ENCODE data around the gene IDI1.
"Not testable (repeated sequence)": the region's sequence is repeated elsewhere in the genome, so short reads cannot be mapped to it uniquely, and the experiment has no call there.

Gene IDI1

GRCh38 chr10:1040133-1040532, 8.8 kb downstream of the IDI1 start:
- Histone ChIP-seq H3K4me3 (no peak overlapping the region), H3K27ac (no peak overlapping the region)

- not testable (repeated sequence) for H3K27ac ChIP-seq, H3K4me3 ChIP-seq
These were observed 10.2 kb downstream of the IDI1 start for GRCh38 chr10:1038769-1039168.

- H3K4me3 ChIP-seq: no peak overlapping the region
- H3K27ac ChIP-seq: no peak overlapping the region
These were observed 11.8 kb downstream of the IDI1 start for GRCh38 chr10:1037098-1037497.

GRCh38 chr10:1036341-1036791, 12.6 kb downstream of the IDI1 start:
- H3K27ac ChIP-seq: peak overlapping the region in 13 of 21 experiments; percentile 4 to 75 (median 31)

DNA sequence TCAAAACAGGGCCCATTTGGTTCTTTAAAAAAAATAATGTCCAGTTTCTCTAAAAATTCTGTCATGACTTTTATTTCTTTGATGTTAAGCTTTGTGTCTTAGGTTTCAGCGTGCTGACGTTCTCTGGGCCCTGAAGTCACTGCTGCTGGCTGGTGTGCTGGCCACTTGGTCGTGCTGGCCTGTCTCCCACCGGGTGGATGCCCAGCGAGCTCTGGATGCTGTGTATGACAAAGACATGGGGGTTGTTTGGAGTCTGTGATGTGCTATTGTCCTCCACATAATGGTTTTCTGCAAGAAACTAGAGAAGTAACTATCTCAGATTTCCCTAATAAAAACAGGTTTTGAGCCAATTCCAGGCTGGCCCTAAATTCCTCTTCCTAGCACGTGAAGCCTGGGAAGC, 13.7 kb downstream of the IDI1 start:
- H3K4me3 ChIP-seq: no peak overlapping the region
- H3K27ac ChIP-seq: peak overlapping the region in 11 of 21 experiments; percentile 4 to 75 (median 50)

More at GRCh38 chr10:1036341-1036791, 12.6 kb downstream of the IDI1 start:
- no peak overlapping the region for H3K4me3 ChIP-seq

- Histone ChIP-seq H3K27ac (peak overlapping the region in 1 of 21 experiments; percentile 75), H3K4me3 (no peak overlapping the region)
These were observed 14.2 kb downstream of the IDI1 start for GRCh38 chr10:1034758-1035157.

GRCh38 chr10:1033601-1034000, 15.3 kb downstream of the IDI1 start:
- Histone ChIP-seq H3K27ac (peak overlapping the region in 1 of 21 experiments; percentile 34), H3K4me3 (no peak overlapping the region)

GRCh38 chr10:1029838-1030237, 19.1 kb downstream of the IDI1 start:
- Histone ChIP-seq H3K27ac (no peak overlapping the region), H3K4me3 (no peak overlapping the region)

DNA sequence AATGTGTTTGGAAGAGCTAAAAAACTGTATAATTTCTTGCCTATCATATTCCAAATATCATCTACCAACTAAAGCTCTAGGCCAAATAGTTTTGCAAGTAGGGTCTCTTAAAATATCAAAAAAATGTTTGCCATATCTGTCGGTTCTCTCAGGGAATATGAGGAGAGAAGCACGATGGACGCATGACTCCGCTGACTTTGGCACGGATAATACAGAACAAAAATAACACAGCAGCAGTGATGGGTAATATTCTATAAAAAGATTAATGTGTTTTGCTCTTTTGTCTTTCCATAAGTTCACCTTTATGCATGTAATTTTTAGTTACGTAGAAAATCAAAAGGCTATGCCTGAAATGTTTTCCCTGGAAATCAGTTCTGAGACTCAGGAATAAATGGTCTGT, 22.3 kb downstream of the IDI1 start:
- H3K27ac ChIP-seq: no peak overlapping the region
- H3K4me3 ChIP-seq: no peak overlapping the region

DNA sequence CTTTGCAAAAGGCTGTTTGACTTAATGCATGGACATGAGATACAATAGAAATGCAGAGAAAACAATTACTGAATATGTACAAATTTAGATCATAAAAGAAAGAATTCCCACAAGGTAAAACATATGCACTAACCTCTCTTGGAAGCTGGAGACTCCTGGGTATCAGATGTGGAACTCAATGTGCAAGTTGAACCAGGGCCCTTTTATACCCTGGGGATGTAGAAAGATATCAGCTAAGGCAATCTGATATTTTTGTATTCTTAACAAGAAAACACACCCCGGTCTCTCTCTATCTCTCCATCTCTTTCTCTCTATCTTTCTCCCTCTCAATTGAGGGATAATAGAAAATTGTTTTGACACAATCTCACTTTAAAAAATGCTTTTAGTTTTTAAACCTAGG, 23.2 kb downstream of the IDI1 start, which contains the start of gene IDI2:
Gene IDI2, minus strand, starts transcription at position 177 of the 400 bp plus-strand sequence. CDS start 1,136 bp downstream, outside the sequence.
- Histone ChIP-seq H3K4me3 (no peak within 1 kb of the TSS), H3K27ac (no peak within 1 kb of the TSS)

- Histone ChIP-seq H3K4me3 (no peak overlapping the region), H3K27ac (no peak overlapping the region)
These were observed 24.8 kb downstream of the IDI1 start for GRCh38 chr10:1024103-1024502.

DNA sequence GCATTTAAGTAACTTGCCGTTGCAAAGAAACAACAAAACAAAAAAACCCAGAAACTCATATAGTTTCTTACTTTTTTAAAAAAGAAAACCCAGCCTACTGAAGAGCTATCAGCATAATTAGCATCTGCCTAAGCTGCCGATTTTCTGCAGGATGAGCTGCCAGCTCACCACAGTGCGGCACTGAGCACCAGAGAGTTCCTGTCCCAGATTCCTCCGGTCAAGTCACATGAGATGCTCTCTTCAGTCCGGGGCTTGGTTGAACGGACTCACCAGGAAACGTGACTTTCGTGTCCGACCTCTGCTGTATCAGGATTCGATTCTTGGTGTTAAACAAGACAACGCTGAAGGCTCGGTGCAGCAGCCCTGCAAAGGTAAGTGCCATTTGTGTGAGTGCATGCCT, 26.5 kb downstream of the IDI1 start:
- H3K4me3 ChIP-seq: no peak overlapping the region
- no peak overlapping the region for H3K27ac ChIP-seq

DNA sequence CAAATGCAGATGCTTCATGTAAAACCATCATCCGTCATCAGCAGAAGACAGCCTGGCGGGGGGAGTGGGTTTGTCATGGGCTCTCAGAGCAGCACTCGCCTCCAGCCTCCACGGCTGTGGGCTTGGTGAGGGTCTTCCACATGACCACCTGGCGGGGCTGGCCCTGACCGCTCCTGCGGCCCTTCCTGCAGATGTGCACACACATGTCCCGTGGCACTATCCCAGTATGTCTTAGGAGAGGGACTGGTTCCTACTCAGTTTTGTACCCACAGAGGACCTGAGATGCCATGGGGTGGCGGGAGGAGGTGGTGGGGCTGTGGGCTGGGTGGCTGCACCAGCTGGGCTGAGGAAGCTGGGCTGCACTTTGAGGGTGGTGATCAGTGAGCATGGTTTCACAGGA, 28.0 kb downstream of the IDI1 start:
- no peak overlapping the region for H3K27ac ChIP-seq
- H3K4me3 ChIP-seq: no peak overlapping the region

DNA sequence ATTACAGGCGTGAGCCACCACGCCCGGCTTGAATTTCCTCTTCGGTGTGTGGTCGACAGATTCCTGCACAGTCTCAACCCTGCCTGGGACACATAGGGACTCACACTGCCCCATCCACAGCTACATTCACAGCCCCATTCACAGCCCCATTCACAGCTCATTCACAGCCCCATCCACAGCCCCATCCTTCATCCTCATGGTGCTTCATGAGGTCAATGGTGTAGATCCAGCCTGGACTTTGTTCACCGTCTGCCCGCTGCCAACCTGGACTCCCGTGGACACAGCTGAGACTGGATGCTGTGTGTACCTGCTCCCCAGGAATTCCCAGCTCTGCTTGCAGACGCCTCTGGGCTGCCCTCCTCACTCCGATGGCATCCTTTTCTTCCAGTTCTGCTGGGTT, 28.5 kb downstream of the IDI1 start:
- Histone ChIP-seq H3K27ac (no peak overlapping the region), H3K4me3 (no peak overlapping the region)

GRCh38 chr10:1019362-1019761, 29.6 kb downstream of the IDI1 start:
- Histone ChIP-seq H3K4me3 (no peak overlapping the region), H3K27ac (no peak overlapping the region)

- Histone ChIP-seq H3K4me3 (no peak overlapping the region), H3K27ac (no peak overlapping the region)
These were observed 33.2 kb downstream of the IDI1 start for GRCh38 chr10:1015688-1016087.

GRCh38 chr10:1011696-1012095, 37.2 kb downstream of the IDI1 start:
- no peak overlapping the region for H3K27ac ChIP-seq
- H3K4me3 ChIP-seq: no peak overlapping the region

GRCh38 chr10:1010703-1011102, 38.2 kb downstream of the IDI1 start:
- Histone ChIP-seq H3K27ac (peak overlapping the region in 1 of 21 experiments; percentile 61), H3K4me3 (no peak overlapping the region)

DNA sequence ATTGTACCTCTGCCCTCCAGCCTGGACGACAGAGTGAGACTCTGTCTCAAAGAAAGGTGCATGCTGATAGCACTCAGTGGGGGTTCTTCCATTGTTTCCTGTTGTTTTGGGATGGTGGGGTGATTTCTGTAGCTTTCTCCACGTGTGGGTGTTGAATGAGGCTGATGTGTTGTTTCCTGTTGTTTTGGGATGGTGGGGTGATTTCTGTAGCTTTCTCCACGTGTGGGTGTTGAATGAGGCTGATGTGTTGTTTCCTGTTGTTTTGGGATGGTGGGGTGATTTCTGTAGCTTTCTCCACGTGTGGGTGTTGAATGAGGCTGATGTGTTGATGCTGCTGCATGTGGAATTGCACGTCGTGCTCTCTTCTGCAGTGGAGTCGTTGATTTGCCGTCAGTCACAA, 39.0 kb downstream of the IDI1 start:
- H3K4me3 ChIP-seq, H3K27ac ChIP-seq: not testable (repeated sequence)

- H3K27ac ChIP-seq: no peak overlapping the region
- H3K4me3 ChIP-seq: no peak overlapping the region
These were observed 39.8 kb downstream of the IDI1 start for GRCh38 chr10:1009071-1009494.

- Histone ChIP-seq H3K4me3 (no peak overlapping the region), H3K27ac (no peak overlapping the region)
These were observed 41.3 kb downstream of the IDI1 start for GRCh38 chr10:1007583-1007982.

- Histone ChIP-seq H3K4me3 (no peak overlapping the region), H3K27ac (no peak overlapping the region)
These were observed 42.3 kb downstream of the IDI1 start for GRCh38 chr10:1006573-1006972.

Measured in skin epidermis (tissue), 12 donors.